ENCODE data around the gene CNIH3. TPM values are rescaled to one million over a fixed set of nuclear protein-coding genes. Genes with fewer than 3 reads are reported as not detected.

Gene CNIH3
- total RNA-seq, 1 donor from 2014 or later = not detected

GRCh38 chr1:224736619-224737352, 120.7 kb downstream of the CNIH3 start:
- Histone ChIP-seq H3K4me1 (no peaks in the 10 kb centered on the region), H3K27ac (no peak overlapping the region), H3K4me3 (no peak overlapping the region), H3K36me3 (no peaks in the 10 kb centered on the region), H3K9me3 (no peaks in the 10 kb centered on the region), H3K27me3 (no peaks in the 10 kb centered on the region)
- TF ChIP-seq CTCF (IDR thresholded peaks at IDR 0.05) = no peak
- intact Hi-C loops (cut with DNase I) = no loop called here
- DNase-seq (ENCODE audit: low spot score in 2 of 2) = no peak

GRCh38 chr1:224737353-224737727, 121.2 kb downstream of the CNIH3 start:
- no peak for DNase-seq (ENCODE audit: low spot score in 2 of 2)
- no peak overlapping the region for H3K4me3 ChIP-seq
- no peaks in the 10 kb centered on the region for H3K27me3 ChIP-seq
- H3K9me3 ChIP-seq = no peaks in the 10 kb centered on the region
- intact Hi-C loops (cut with DNase I) = no loop called here
- H3K36me3 ChIP-seq = no peaks in the 10 kb centered on the region
- no peak for TF ChIP-seq CTCF (IDR thresholded peaks at IDR 0.05)
- no peak overlapping the region for H3K27ac ChIP-seq
- no peaks in the 10 kb centered on the region for H3K4me1 ChIP-seq

- Histone ChIP-seq H3K36me3 (no peaks in the 10 kb centered on the region), H3K9me3 (no peaks in the 10 kb centered on the region), H3K4me3 (no peak overlapping the region), H3K27me3 (no peaks in the 10 kb centered on the region), H3K27ac (no peak overlapping the region), H3K4me1 (no peaks in the 10 kb centered on the region)
- no peak for TF ChIP-seq CTCF (IDR thresholded peaks at IDR 0.05)
- no peak for DNase-seq (ENCODE audit: low spot score in 2 of 2)
- intact Hi-C loops (cut with DNase I) = no loop called here
These were observed 123.3 kb downstream of the CNIH3 start for GRCh38 chr1:224739303-224739996.

GRCh38 chr1:224739997-224740684, 124.0 kb downstream of the CNIH3 start:
- no peaks in the 10 kb centered on the region for H3K9me3 ChIP-seq
- intact Hi-C loops (cut with DNase I) = no loop called here
- no peak for DNase-seq (ENCODE audit: low spot score in 2 of 2)
- H3K36me3 ChIP-seq = no peaks in the 10 kb centered on the region
- H3K4me3 ChIP-seq = no peak overlapping the region
- no peaks in the 10 kb centered on the region for H3K27me3 ChIP-seq
- no peak for TF ChIP-seq CTCF (IDR thresholded peaks at IDR 0.05)
- no peaks in the 10 kb centered on the region for H3K4me1 ChIP-seq
- H3K27ac ChIP-seq = no peak overlapping the region

GRCh38 chr1:224740685-224741052, 124.6 kb downstream of the CNIH3 start:
- H3K36me3 ChIP-seq = no peaks in the 10 kb centered on the region
- intact Hi-C loops (cut with DNase I) = no loop called here
- no peaks in the 10 kb centered on the region for H3K9me3 ChIP-seq
- no peak for DNase-seq (ENCODE audit: low spot score in 2 of 2)
- no peaks in the 10 kb centered on the region for H3K27me3 ChIP-seq
- H3K4me1 ChIP-seq = no peaks in the 10 kb centered on the region
- H3K4me3 ChIP-seq = no peak overlapping the region
- no peak overlapping the region for H3K27ac ChIP-seq
- no peak for TF ChIP-seq CTCF (IDR thresholded peaks at IDR 0.05)

Measured in ascending aorta (tissue), 2 donors.